Brain pericyte (primary cell): ENCODE data around the gene NSMCE3.

Source experiments
- DNase-seq: peaks from one replicate; pipeline ENCODE4 v3.0.0-alpha.2; 2012; ENCODE audit warnings: low read depth, low spot score

Gene NSMCE3

DNA sequence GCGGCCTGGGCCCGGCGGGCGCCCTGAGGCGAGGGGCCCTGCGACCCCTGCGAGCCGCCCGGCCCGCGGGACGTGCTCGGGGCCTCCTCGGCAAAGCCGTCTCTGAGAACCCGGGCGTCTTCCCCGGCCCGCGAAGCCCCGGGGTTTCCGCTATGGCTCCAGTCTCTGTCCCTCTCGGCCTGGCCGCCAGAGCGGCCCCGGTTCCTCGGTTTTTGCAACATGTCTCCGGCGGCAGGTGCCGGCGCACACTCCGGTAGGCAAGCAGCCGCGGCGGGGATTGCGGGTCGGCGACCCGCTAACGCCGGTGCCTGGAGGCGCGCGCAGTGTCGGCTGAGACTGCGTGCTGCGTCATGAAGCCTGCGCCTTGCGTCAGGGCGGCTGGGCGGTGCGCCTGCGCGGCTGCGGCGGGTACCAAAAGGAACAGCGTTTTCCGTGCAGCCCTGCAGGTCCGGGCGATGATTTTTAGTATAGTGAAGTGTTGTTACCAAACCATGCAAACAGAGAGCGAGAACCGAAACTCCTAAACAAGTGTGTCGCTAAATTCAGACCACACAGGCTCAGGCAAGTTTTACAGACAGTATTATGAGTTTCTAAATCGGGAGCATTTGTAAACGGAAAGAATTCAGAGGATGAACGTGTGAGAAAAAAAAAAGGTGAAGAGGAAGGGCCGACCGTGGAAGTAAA, at the start of gene NSMCE3:
Gene NSMCE3, minus strand, starts transcription at position 338 of the 684 bp plus-strand sequence. Its CDS starts 117 bp downstream, at position 221.
- DNase-seq, result peak; percentile 58

DNA sequence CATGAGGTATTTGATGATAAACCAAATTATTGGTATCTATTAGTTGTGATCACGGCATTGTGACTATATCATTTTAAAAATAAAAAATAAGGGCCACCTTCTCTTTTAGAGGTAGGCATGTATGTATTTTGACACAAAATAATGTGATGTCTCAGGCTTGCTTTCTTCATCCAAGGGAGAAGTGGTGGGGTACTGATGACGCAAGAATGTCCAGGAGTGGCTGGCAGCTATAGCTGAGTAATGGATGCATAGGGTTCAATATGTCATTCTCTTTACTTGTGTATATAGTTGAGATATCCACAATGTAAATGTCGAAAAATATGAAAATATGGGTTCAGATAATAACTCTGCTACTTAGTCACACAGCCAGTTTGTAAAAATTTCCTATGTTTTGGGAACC, 46.8 kb upstream of the NSMCE3 start:
- no peak for DNase-seq

GRCh38 chr15:29312387-29312786, 42.8 kb upstream of the NSMCE3 start:
- DNase-seq, result no peak

GRCh38 chr15:29311696-29312095, 42.1 kb upstream of the NSMCE3 start:
- no peak for DNase-seq

GRCh38 chr15:29309139-29309538, 39.5 kb upstream of the NSMCE3 start:
- no peak for DNase-seq

DNA sequence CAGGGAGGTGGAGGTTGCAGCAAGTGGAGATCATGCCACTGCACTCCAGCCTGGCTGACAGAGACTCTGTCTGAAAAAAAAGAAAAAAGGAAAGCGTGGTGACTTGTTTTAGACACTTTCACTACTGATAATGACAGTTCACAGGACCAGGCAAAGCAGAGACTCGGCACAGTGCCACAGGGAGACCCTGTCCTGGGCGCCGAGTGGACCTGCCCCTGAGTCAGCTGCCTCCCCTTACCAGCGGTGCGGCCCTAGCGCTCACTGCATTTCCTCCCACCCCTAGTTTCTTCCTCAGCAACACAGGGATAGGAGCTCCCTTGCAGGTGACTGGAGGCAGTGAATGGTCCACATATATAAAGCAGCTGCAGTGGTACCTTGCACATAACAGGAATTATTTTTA, 38.7 kb upstream of the NSMCE3 start:
- DNase-seq, result no peak

DNA sequence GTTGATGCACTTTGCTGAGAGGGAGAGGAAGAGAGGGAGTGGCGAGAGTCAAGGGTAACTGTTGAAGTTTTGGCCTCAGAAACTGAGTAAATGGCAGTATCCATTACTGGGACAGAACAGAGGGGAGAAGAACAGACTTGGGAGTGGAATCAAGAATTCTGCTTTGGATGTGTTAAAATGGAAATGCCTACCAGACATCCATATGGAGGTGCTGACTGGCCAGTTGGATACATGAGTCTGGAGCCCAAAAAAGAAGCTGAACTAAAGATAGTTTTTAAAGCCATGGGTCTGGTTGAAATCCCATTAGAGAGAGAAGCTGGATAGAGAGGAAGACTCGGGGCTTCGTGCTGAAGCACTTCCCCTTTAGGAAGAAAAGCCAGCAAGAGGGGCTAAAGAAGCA, 35.9 kb upstream of the NSMCE3 start:
- DNase-seq, result no peak

DNA sequence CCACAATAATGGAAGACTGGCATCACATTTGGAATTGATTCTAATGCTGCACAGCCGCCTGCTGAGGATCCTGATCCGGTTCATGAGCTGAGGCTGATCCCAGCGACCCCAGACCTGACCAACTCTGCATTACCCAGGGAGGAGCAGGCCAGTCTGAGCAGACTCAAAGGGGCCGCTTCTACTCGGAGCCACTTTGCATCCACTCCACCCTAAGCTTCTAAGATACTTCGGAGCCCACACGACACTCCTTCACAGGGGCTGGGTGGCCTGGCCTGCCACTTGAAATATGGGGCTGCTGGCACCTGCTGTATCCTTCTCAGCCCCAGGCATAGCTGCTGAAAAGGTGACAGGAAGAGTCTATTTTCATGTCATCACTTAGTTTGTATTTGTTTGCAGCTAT, 33.2 kb upstream of the NSMCE3 start:
- DNase-seq, result no peak

- no peak for DNase-seq
Observed at GRCh38 chr15:29299784-29300183, 30.2 kb upstream of the NSMCE3 start.

GRCh38 chr15:29299331-29299730, 29.7 kb upstream of the NSMCE3 start:
- no peak for DNase-seq

DNA sequence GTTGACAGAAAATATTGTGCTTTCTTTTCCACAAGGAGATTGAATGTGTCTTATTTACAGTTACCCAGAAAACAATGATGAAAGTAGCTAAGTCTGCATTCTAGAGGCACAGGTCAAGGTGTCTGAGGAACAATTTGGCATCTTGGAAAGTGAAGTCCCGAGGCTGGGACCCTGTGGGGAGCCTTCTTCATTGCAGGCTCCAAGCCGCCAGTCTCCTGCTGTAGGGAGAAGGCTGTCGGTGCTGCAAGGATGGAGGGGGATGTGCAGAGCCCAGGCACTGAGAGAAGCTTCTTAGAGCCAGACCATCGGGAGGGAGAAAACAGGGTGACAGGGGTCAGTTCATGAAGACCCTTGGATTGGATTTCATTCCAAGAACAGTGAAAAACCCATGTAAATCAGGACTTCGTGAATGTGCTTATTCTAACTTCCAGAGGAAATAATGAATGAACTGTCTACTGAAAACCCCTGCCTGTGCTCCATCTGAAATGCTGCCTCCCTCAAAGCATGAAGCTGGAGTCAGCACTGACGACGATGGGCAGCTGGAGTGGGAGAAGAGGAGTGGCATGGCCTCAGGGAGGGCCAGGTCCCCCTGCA, 25.2 kb upstream of the NSMCE3 start:
- no peak for DNase-seq

DNA sequence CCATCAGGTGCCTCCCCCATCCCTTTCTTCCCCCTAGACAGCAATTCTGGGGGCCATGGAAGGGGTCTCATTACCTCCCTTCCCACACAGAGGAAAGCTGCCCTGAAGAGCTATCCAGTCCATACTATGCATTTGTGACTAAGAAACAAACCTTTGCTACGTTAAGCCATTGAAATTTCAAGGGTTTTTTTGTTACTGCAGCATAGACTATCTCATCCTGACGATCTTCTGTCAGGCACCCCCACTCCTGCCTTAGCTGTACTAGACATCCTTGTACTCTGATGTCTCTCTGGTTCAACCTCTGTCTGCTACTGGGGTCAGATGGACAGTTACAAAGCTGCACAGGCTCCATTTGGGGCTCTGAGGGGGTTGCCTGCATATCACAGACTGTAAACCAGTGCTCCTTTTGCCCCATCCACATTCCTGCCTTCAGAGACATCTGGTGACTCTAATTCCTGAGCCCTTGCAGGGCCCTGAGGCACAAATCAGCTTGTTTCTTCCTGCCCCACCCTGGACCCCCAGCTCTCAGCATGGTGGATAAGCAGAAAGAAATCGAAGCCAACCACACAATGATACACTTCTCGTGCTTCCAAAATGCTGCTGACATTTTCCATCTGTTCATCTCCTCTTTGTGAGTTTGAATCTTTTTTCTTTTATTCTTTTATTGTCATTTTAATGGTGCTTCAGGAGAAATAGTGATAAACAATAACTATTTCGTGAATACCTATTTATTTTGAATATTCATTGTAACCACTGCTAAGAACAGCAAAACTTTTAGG, 21.6 kb upstream of the NSMCE3 start:
- no peak for DNase-seq

DNA sequence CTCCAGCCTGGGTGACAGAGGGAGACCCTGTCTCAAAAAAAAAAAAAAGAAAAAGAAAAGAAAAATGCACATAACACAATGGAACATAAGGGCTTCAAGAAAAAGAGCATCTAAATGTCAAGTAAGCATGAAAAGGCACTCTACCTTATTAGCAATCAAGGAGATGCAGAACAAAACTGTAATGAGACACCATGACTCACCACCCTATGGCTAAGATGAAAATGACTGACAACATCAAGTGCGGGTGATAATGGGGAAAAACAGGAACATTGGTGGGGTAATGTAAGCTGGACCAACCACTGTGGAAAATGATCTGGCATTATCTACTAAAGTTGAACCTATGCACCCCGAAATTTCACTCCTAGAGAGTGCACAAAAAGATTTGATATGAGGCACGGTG, 19.6 kb upstream of the NSMCE3 start:
- no peak for DNase-seq

GRCh38 chr15:29285386-29285785, 15.8 kb upstream of the NSMCE3 start:
- no peak for DNase-seq

- no peak for DNase-seq
Observed at GRCh38 chr15:29283381-29283780, 13.8 kb upstream of the NSMCE3 start.

- no peak for DNase-seq
Observed at GRCh38 chr15:29280514-29280913, 10.9 kb upstream of the NSMCE3 start.

DNA sequence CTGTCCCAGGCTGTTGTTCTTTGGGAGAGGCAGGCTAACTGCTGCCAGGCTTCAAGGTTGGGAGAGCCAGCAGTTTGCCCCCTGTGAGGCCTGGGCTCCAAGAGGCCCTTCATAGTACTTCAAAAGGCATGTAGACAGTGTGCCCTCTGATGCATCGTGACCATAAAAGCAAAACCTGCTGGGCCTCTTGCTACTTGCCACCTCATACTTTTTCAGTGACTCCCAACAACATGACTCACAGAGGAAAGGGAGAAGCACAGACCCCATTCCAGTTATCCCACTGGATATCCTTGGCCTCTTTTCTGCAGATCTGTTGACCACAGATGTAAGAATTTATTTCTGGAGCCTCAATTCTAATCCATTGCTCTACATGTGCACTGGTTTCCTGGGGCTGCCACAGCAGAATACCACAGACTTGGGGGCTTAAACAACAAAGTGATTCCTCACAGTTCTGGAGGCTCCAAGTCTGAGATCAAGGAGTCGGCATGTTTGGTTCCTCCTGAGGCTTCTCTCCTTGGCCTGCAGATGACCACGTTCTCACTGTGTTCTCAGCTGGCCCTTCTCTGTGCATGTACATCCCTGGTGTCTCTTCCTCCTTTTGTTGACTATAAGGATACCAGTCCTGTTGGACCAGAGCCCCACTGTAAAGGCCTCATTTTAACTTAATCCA, 8.9 kb upstream of the NSMCE3 start:
- DNase-seq, result peak; percentile 21

DNA sequence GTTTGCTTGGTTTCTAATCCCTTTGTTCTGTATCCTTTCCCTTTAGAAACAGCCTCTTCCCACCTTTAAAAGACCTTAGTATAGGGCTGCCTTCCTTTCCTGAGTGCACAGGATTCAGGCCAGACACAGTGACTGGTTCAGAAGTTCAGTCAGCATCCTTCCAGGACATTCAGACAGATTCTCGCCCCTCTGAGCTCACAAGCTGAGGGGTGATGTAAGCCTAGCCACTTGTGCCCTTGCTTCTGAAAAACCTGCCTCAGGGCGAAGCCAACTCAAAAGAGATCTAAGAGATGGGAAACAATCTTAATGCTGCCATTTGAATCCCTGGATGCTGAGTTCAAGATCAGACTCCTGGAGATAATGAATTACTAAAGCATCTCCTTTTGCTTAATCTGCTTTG, 6.7 kb upstream of the NSMCE3 start:
- DNase-seq, result no peak

DNA sequence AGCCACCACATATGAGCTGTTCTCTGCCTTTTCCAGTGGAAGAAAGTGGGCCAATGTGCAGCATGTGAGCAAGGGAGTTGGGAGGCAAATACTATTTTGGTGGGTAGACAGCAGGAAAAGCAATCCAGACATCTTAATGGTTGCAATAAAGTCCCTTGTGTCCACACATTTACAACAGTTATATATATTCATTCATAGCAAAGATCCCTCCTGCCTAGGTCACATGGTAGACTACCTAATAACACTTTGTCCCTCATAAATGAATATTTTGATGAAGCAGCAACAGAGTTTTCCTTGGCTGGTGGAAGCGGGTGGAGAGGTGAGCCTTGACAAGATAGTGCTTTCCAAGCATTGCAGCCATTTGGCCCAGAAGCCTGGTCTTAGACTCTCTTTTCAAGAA, 6.2 kb upstream of the NSMCE3 start:
- no peak for DNase-seq

DNA sequence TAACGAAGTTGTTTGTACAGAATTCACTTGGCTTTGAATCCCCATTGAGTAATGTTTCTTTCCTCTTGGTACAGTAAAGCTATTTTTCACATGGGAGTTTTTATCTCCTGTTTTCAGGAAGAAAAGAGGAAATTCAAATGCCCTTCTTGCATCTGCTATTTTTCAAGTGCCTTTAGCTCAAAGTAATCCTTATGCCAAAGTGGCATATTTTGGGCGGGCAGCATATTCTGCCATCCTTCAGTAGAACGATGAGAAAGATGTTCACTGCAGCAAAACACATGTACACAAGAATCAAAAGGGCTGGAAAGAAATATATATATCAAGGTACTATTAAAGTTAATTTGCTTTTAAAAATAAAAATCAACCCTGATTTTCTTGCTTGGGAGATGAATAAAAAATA, 5.3 kb upstream of the NSMCE3 start:
- no peak for DNase-seq

GRCh38 chr15:29272219-29272618, 2.6 kb upstream of the NSMCE3 start:
- DNase-seq, result no peak

DNA sequence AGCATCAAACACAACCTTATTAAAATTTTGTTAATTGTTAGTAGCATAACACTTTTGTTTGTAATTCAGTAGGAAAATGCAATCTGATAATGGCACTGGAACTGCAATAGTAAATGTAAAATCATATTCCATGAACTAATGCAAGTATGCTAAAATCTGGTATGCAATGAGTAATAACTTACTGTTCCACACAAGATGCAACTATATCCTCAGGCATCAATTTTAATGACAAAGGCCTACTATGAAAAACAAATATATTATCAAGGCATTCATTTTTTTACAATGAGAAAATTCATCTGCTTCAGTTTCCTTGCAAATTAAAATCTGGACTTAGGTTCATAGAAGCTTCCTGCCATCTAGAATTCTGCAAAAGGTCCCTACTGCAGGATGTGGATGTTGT, 1.4 kb upstream of the NSMCE3 start:
- DNase-seq, result no peak
